ENCODE measurements around the gene KIF21A. TPM values are rescaled to one million over a fixed set of nuclear protein-coding genes. Genes with fewer than 3 reads are reported as not detected.

Gene KIF21A
- polyA plus RNA-seq, 1 donor from 2014 or later, result 130 TPM

DNA sequence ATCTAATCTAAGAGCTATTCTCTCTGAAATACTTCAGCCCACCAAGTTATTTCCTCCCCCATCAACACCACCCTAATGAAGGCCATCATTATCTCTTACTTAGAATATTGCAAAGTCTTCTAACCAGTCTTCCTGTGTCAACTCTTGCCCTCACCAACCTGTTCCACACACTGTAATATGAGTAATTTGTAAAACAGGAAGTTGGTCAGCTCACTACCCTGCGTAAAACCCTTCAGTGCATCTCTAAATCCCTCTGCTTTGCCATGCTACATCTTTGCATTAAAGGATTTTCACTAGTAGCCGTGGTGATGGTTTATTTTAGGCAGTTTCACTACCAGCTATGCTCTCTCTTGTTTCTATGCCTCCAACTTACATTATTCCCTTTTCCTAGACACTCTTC lies 70.0 kb downstream of the KIF21A start:
- H3K4me2 ChIP-seq (ENCODE audit: low read length), result no peak overlapping the region
- H3K79me2 ChIP-seq (replicated peaks; ENCODE audit: insufficient read depth, low read length), result peaks cover 3% of the 10 kb centered on the region
- H3K9ac ChIP-seq (ENCODE audit: low read length), result no peak overlapping the region
- no peak overlapping the region for H3K4me3 ChIP-seq (ENCODE audit: low read length)
- H3K36me3 ChIP-seq (ENCODE audit: insufficient read depth, low read length), result no peaks in the 10 kb centered on the region
- TF ChIP-seq, protein P1, sequence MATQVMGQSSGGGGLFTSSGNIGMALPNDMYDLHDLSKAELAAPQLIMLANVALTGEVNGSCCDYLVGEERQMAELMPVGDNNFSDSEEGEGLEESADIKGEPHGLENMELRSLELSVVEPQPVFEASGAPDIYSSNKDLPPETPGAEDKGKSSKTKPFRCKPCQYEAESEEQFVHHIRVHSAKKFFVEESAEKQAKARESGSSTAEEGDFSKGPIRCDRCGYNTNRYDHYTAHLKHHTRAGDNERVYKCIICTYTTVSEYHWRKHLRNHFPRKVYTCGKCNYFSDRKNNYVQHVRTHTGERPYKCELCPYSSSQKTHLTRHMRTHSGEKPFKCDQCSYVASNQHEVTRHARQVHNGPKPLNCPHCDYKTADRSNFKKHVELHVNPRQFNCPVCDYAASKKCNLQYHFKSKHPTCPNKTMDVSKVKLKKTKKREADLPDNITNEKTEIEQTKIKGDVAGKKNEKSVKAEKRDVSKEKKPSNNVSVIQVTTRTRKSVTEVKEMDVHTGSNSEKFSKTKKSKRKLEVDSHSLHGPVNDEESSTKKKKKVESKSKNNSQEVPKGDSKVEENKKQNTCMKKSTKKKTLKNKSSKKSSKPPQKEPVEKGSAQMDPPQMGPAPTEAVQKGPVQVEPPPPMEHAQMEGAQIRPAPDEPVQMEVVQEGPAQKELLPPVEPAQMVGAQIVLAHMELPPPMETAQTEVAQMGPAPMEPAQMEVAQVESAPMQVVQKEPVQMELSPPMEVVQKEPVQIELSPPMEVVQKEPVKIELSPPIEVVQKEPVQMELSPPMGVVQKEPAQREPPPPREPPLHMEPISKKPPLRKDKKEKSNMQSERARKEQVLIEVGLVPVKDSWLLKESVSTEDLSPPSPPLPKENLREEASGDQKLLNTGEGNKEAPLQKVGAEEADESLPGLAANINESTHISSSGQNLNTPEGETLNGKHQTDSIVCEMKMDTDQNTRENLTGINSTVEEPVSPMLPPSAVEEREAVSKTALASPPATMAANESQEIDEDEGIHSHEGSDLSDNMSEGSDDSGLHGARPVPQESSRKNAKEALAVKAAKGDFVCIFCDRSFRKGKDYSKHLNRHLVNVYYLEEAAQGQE (IDR thresholded peaks at IDR 0.05; ENCODE audit: borderline replicate concordance), result no peak
- no peaks in the 10 kb centered on the region for H3K9me3 ChIP-seq (ENCODE audit: low read length)
- H3K27me3 ChIP-seq (ENCODE audit: insufficient read depth, low read depth, low read length), result no peaks in the 10 kb centered on the region
- no peaks in the 10 kb centered on the region for H3K9me2 ChIP-seq (ENCODE audit: insufficient read depth, low read length)
- no peaks in the 10 kb centered on the region for H4K20me1 ChIP-seq (ENCODE audit: insufficient read depth)
- H3K27ac ChIP-seq (ENCODE audit: low read length), result no peak overlapping the region
- H3F3A ChIP-seq (ENCODE audit: insufficient read depth, low read length, poor library complexity, severe bottlenecking), result no peaks in the 10 kb centered on the region
- no peak overlapping the region for H2AFZ ChIP-seq (ENCODE audit: low read depth, low read length)

DNA sequence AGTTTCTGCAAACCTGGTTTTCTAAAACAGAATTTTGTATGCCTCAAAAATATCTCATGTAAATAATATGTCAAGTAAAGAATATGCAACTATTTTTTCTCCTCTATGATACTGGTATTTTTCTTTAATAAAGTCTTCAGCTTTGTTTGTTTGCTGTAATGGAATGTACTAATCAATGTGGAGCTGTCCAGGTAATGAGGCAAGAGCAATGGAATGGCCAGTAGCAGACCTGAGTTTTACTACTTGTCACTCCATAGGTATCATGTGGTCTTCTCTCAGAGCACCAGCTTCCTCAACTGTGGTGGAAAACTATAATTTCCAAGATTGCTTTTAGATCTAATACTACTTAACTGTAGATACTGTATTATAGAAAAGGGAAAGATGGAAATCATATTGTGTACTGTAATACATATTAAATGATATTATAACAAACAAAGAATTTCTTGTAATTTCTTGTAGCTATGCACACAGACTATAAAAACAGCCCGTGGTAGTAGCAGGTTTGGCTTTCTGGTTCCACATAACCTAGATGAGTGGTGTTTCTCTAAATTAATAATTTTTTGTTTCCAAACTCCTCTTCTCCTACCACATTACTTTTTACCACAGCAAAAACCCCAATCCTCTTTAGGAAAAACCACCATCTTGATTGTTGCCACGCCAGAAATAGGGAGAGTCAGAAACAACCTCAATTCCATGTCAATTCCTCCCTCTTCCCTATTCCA lies 70.6 kb downstream of the KIF21A start:
- H2AFZ ChIP-seq (ENCODE audit: low read depth, low read length), result no peak overlapping the region
- H3K9ac ChIP-seq (ENCODE audit: low read length), result no peak overlapping the region
- H3K79me2 ChIP-seq (replicated peaks; ENCODE audit: insufficient read depth, low read length), result peaks cover 3% of the 10 kb centered on the region
- H3F3A ChIP-seq (ENCODE audit: insufficient read depth, low read length, poor library complexity, severe bottlenecking), result no peaks in the 10 kb centered on the region
- TF ChIP-seq, protein P1 (IDR thresholded peaks at IDR 0.05; ENCODE audit: borderline replicate concordance), result no peak
- TF ChIP-seq RAD21 (conservative IDR thresholded peaks at IDR 0.05) (no peak), SMC3 (conservative IDR thresholded peaks at IDR 0.05; ENCODE audit: poor library complexity) (no peak), MXI1 (conservative IDR thresholded peaks at IDR 0.05; ENCODE audit: poor library complexity, severe bottlenecking) (no peak), POLR2AphosphoS5 (IDR thresholded peaks at IDR 0.05) (no peak), EP300 (conservative IDR thresholded peaks at IDR 0.05; ENCODE audit: poor library complexity, severe bottlenecking) (no peak), TAF1 (IDR thresholded peaks at IDR 0.05; ENCODE audit: low read depth) (no peak), EZH2 (IDR thresholded peaks at IDR 0.05; ENCODE audit: borderline replicate concordance, insufficient read depth, low read length, poor library complexity, severe bottlenecking) (no peak)
- TF ChIP-seq, protein P2, sequence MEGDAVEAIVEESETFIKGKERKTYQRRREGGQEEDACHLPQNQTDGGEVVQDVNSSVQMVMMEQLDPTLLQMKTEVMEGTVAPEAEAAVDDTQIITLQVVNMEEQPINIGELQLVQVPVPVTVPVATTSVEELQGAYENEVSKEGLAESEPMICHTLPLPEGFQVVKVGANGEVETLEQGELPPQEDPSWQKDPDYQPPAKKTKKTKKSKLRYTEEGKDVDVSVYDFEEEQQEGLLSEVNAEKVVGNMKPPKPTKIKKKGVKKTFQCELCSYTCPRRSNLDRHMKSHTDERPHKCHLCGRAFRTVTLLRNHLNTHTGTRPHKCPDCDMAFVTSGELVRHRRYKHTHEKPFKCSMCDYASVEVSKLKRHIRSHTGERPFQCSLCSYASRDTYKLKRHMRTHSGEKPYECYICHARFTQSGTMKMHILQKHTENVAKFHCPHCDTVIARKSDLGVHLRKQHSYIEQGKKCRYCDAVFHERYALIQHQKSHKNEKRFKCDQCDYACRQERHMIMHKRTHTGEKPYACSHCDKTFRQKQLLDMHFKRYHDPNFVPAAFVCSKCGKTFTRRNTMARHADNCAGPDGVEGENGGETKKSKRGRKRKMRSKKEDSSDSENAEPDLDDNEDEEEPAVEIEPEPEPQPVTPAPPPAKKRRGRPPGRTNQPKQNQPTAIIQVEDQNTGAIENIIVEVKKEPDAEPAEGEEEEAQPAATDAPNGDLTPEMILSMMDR (IDR thresholded peaks at IDR 0.05; ENCODE audit: poor library complexity, severe bottlenecking), result no peak
- no peak overlapping the region for H3K4me3 ChIP-seq (ENCODE audit: low read length)
- H4K20me1 ChIP-seq (ENCODE audit: insufficient read depth), result no peaks in the 10 kb centered on the region
- no peaks in the 10 kb centered on the region for H3K9me3 ChIP-seq (ENCODE audit: low read length)
- H3K27me3 ChIP-seq (ENCODE audit: insufficient read depth, low read depth, low read length), result no peaks in the 10 kb centered on the region
- no peaks in the 10 kb centered on the region for H3K36me3 ChIP-seq (ENCODE audit: insufficient read depth, low read length)
- H3K27ac ChIP-seq (ENCODE audit: low read length), result no peak overlapping the region
- no peaks in the 10 kb centered on the region for H3K9me2 ChIP-seq (ENCODE audit: insufficient read depth, low read length)
- H3K4me2 ChIP-seq (ENCODE audit: low read length), result no peak overlapping the region

Data from neural cell (in vitro differentiated cells).